ENCODE data around the gene NDUFB11. TPM values are rescaled to one million over a fixed set of nuclear protein-coding genes. Genes with fewer than 3 reads are reported as not detected.

Gene NDUFB11
- total RNA-seq: 57.1 TPM
- long read RNA-seq, transcript NDUFB11-202 (3 exons, 1,388 nt): major isoform, 23 of 39 reads
- long read RNA-seq, transcript NDUFB11-201 (3 exons, 948 nt): minor isoform, 15 of 39 reads
- long read RNA-seq, partial matches to known transcripts: 1 of 39 reads
- long read RNA-seq, other reads (novel, unspliced or antisense): 0 of 39 reads

GRCh38 chrX:47144626-47145394, at the start of gene NDUFB11, which contains the start of gene RBM10:
TSS of gene NDUFB11 (minus strand) at chrX:47144702. CDS start at chrX:47144679, 23 bp downstream.
TSS of gene RBM10 (plus strand) at chrX:47145221. CDS start at chrX:47147482, 2,261 bp downstream.
- TF ChIP-seq CTCF (IDR thresholded peaks at IDR 0.05): peak; percentile 71
- ATAC-seq: peak; percentile 98 to 99
- H3K27me3 ChIP-seq (ENCODE audit: low read depth): no peaks in the 10 kb centered on the region
- H3K27ac ChIP-seq: peak within 1 kb of the TSS; percentile 87
- peak; percentile 96 for DNase-seq
- peaks cover 7% of the 10 kb centered on the region for H3K4me1 ChIP-seq
- peak within 1 kb of the TSS; percentile 56 for H3K4me3 ChIP-seq
- no peaks in the 10 kb centered on the region for H3K9me3 ChIP-seq
- peaks cover 18% of the 10 kb centered on the region for H3K36me3 ChIP-seq
- intact Hi-C loops (cut with DNase I): no loop called here

- peak within 1 kb of the TSS; percentile 93 for H3K27ac ChIP-seq
- TF ChIP-seq CTCF (IDR thresholded peaks at IDR 0.05): peak; percentile 62
- peak within 1 kb of the TSS; percentile 71 for H3K4me3 ChIP-seq
- peaks cover 8% of the 10 kb centered on the region for H3K36me3 ChIP-seq
- H3K9me3 ChIP-seq: no peaks in the 10 kb centered on the region
- intact Hi-C loops (cut with DNase I): no loop called here
- H3K27me3 ChIP-seq (ENCODE audit: low read depth): no peaks in the 10 kb centered on the region
- ATAC-seq: peak; percentile 95
- H3K4me1 ChIP-seq: peaks cover 34% of the 10 kb centered on the region
- DNase-seq: peak; percentile 93
Observed at GRCh38 chrX:47193475-47194193, 49.1 kb upstream of the NDUFB11 start, which contains the start of gene UBA1. TSS of gene UBA1 (plus strand) at chrX:47193829. CDS start at chrX:47198803, 4,974 bp downstream.

- intact Hi-C loops (cut with DNase I): no loop called here
- peak overlapping the region; percentile 65 for H3K4me3 ChIP-seq
- H3K27me3 ChIP-seq (ENCODE audit: low read depth): no peaks in the 10 kb centered on the region
- DNase-seq (no peak), ATAC-seq (no peak)
- no peaks in the 10 kb centered on the region for H3K9me3 ChIP-seq
- H3K4me1 ChIP-seq: peaks cover 26% of the 10 kb centered on the region
- H3K36me3 ChIP-seq: peaks cover 3% of the 10 kb centered on the region
- no peak overlapping the region for H3K27ac ChIP-seq
- no peak for TF ChIP-seq CTCF (IDR thresholded peaks at IDR 0.05)
Observed at GRCh38 chrX:47191806-47192401, 47.4 kb upstream of the NDUFB11 start.

GRCh38 chrX:47191331-47191730, 46.8 kb upstream of the NDUFB11 start:
- TF ChIP-seq CTCF (IDR thresholded peaks at IDR 0.05): no peak
- Histone ChIP-seq H3K27ac (no peak overlapping the region), H3K4me1 (peaks cover 22% of the 10 kb centered on the region), H3K9me3 (no peaks in the 10 kb centered on the region), H3K36me3 (peaks cover 9% of the 10 kb centered on the region), H3K4me3 (peak overlapping the region; percentile 65), H3K27me3 (ENCODE audit: low read depth) (no peaks in the 10 kb centered on the region)
- intact Hi-C loops (cut with DNase I): no loop called here
- ATAC-seq: peak in 1 of 2 donors; percentile 4
- no peak for DNase-seq
